ENCODE measurements around the gene RPS8. TPM values are rescaled to one million over a fixed set of nuclear protein-coding genes. Genes with fewer than 3 reads are reported as not detected.

The RPS8 gene
- total RNA-seq, 1 experiment from 2014 or later = 2,296 TPM

DNA sequence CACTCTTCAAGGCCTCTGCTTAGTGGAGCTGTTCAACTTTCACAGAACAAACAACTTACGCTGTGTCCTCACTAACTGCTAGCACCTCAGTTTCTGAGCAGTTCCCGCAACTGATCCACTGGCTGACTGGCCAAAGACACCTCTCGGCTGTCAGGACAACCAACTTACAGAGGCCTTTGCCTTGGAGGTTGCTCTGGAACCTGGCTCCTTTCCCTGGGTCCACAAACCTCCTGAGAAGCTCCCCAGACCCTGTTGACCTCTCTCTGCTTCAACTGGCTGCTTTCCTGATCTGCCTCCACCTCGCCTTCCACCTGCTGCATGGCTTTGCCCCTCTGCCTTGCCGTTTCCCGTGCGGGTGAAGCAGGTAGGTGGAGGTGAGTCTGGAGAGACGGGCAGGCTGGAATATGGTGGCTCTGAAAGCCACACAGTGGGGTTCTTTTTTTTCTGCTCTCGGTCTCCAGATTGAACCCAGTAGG lies 45.9 kb downstream of the RPS8 start:
- Histone ChIP-seq H3K9me2 (ENCODE audit: insufficient read depth) (no peaks in the 10 kb centered on the region), H2AFZ (ENCODE audit: low read depth, low read length, poor library complexity, severe bottlenecking) (no peak overlapping the region), H3K4me2 (ENCODE audit: low read length) (no peak overlapping the region), H3K9me3 (ENCODE audit: control insufficient read depth in 1 of 2, insufficient read depth in 1 of 2, low read depth in 1 of 2, low read length in 2 of 2) (no peaks in the 10 kb centered on the region), H3K36me3 (ENCODE audit: control insufficient read depth in 1 of 2, insufficient read depth in 2 of 2, low read length in 2 of 2) (no peaks in the 10 kb centered on the region), H3K4me1 (ENCODE audit: control insufficient read depth in 1 of 2, insufficient read depth in 2 of 2, low read length in 2 of 2) (peaks cover 11 to 33% of the 10 kb centered on the region in 2 experiments), H3K79me2 (ENCODE audit: insufficient read depth, low read length) (no peaks in the 10 kb centered on the region), H3K27me3 (ENCODE audit: insufficient read depth, low read length) (no peaks in the 10 kb centered on the region), H4K20me1 (ENCODE audit: insufficient read depth) (no peaks in the 10 kb centered on the region), H3K9ac (ENCODE audit: low read length) (no peak overlapping the region), H3K27ac (ENCODE audit: low read depth, low read length) (no peak overlapping the region), H3K4me3 (replicated peaks in 1 of 2; ENCODE audit: low read depth in 1 of 2, low read length in 2 of 2) (no peak overlapping the region)
- RAD21 ChIA-PET (ENCODE audit: low non-redundant PET in 1 of 2, low total read pairs in 2 of 2, uncharacterized antibody in 2 of 2, unreplicated experiment in 2 of 2) = interaction anchor here in 1 of 2 experiments (0.5 kb wide), 1 partner anchor 189 kb away, joined by 6 read pairs; no protein-coding TSS in a partner anchor
- DNase-seq (ENCODE audit: low read depth, low spot score) = no peak
- POLR2A ChIA-PET = interaction anchor here (1.0 to 9.1 kb wide), 5 partner anchors 13 to 100 kb away, joined by 3 to 200 read pairs (median 6); partner anchors contain the start of genes BTBD19, DYNLT4 and PLK3
- ATAC-seq = no peak
- CTCF ChIA-PET = interaction anchor here (1.2 kb wide), 1 partner anchor 15 kb away, joined by 4 read pairs; no protein-coding TSS in a partner anchor
- intact Hi-C loops (cut with micrococcal nuclease) = no loop called here
- BruUV-seq (replicated peaks) = no TSS peak
- TF ChIP-seq, protein P1, sequence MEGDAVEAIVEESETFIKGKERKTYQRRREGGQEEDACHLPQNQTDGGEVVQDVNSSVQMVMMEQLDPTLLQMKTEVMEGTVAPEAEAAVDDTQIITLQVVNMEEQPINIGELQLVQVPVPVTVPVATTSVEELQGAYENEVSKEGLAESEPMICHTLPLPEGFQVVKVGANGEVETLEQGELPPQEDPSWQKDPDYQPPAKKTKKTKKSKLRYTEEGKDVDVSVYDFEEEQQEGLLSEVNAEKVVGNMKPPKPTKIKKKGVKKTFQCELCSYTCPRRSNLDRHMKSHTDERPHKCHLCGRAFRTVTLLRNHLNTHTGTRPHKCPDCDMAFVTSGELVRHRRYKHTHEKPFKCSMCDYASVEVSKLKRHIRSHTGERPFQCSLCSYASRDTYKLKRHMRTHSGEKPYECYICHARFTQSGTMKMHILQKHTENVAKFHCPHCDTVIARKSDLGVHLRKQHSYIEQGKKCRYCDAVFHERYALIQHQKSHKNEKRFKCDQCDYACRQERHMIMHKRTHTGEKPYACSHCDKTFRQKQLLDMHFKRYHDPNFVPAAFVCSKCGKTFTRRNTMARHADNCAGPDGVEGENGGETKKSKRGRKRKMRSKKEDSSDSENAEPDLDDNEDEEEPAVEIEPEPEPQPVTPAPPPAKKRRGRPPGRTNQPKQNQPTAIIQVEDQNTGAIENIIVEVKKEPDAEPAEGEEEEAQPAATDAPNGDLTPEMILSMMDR (IDR thresholded peaks at IDR 0.05 in 2 of 3, conservative IDR thresholded peaks at IDR 0.05 in 1 of 3; ENCODE audit: borderline replicate concordance in 1 of 3, insufficient read depth in 1 of 3, low read depth in 2 of 3, low read length in 2 of 3) = no peak
- TF ChIP-seq, protein P2, sequence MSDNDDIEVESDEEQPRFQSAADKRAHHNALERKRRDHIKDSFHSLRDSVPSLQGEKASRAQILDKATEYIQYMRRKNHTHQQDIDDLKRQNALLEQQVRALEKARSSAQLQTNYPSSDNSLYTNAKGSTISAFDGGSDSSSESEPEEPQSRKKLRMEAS (IDR thresholded peaks at IDR 0.05) = no peak
- TF ChIP-seq, protein P3, sequence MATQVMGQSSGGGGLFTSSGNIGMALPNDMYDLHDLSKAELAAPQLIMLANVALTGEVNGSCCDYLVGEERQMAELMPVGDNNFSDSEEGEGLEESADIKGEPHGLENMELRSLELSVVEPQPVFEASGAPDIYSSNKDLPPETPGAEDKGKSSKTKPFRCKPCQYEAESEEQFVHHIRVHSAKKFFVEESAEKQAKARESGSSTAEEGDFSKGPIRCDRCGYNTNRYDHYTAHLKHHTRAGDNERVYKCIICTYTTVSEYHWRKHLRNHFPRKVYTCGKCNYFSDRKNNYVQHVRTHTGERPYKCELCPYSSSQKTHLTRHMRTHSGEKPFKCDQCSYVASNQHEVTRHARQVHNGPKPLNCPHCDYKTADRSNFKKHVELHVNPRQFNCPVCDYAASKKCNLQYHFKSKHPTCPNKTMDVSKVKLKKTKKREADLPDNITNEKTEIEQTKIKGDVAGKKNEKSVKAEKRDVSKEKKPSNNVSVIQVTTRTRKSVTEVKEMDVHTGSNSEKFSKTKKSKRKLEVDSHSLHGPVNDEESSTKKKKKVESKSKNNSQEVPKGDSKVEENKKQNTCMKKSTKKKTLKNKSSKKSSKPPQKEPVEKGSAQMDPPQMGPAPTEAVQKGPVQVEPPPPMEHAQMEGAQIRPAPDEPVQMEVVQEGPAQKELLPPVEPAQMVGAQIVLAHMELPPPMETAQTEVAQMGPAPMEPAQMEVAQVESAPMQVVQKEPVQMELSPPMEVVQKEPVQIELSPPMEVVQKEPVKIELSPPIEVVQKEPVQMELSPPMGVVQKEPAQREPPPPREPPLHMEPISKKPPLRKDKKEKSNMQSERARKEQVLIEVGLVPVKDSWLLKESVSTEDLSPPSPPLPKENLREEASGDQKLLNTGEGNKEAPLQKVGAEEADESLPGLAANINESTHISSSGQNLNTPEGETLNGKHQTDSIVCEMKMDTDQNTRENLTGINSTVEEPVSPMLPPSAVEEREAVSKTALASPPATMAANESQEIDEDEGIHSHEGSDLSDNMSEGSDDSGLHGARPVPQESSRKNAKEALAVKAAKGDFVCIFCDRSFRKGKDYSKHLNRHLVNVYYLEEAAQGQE (IDR thresholded peaks at IDR 0.05; ENCODE audit: low read depth) = no peak
- TF ChIP-seq EGR1 (IDR thresholded peaks at IDR 0.05; ENCODE audit: low read depth) = no peak

All from HCT116 (cell line).